NCI-H345 (cell line): ENCODE results near the gene ADCK1.
"Not testable (repeated sequence)": the region's sequence is repeated elsewhere in the genome, so short reads cannot be mapped to it uniquely, and the experiment has no call there.

ENCODE experiments used
- DNase-seq: peaks from one replicate; lab custom pipeline; 2025; lab: John Stamatoyannopoulos, UW

The ADCK1 gene, protein sequence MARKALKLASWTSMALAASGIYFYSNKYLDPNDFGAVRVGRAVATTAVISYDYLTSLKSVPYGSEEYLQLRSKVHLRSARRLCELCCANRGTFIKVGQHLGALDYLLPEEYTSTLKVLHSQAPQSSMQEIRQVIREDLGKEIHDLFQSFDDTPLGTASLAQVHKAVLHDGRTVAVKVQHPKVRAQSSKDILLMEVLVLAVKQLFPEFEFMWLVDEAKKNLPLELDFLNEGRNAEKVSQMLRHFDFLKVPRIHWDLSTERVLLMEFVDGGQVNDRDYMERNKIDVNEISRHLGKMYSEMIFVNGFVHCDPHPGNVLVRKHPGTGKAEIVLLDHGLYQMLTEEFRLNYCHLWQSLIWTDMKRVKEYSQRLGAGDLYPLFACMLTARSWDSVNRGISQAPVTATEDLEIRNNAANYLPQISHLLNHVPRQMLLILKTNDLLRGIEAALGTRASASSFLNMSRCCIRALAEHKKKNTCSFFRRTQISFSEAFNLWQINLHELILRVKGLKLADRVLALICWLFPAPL

DNA sequence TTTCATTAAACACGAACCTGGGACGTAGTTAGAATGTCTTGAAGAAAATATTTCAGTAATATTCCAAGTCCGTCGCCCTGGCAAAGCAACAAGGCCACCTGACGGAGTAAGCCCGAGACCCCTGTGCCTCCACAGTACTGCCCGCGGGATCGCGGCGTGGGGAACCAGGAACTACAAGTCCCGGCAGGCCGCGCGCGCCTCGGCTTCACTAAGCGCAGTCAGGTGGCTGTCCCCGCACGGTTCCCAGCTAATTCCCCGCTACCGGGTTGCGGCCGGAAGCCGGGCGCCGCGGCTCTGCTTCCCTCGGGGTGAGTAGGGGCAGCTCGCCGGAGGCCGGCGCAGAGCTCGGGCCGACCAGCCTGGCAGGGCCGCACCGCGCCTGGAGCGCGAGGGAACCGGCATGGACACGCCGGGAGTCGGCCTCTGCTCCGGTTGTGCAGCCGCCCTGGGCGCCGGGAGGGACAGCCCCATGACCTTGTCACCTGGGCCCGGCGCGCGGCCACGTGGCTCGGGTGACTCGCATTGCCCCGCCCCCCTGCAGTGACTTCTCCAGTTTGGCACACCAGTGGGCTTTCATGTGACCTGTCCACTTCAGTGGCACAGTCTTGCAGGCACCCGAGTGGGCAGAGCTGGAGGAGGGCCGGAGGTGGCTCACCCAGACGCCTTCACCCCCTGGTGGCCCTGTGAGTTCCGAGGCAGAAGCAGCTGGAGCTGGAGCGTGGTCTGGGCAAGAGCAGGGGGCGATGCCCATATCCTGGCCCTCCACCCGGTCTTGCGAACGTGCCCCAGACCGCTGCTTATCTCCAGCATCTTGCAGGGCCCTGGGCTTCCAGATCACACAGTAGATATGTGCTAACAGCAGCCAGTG is at the start of gene ADCK1:
Gene ADCK1 (plus strand): TSS at position 247 of the 868 bp plus-strand sequence. CDS start 18,870 bp downstream, outside the sequence.
- peak; percentile 90 for DNase-seq

DNA sequence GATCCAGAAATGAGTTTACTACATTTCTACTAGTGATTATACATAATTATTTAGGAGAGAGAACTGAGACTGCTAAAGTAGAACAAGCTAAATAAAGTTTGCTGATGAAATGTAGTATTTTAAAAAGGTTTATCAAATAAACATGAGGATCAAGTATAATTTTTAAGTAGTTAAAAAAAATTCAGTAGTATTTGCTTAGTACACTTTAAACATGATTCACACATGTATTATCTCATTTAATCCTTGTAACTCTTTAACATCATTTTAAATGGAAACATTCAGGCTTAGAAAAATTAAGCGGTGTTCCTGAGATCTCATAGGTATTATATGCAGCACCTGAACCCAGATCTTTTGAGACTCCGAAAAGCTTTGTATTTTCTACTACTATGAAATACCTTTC is 47.6 kb upstream of the ADCK1 start:
- no peak for DNase-seq

DNA sequence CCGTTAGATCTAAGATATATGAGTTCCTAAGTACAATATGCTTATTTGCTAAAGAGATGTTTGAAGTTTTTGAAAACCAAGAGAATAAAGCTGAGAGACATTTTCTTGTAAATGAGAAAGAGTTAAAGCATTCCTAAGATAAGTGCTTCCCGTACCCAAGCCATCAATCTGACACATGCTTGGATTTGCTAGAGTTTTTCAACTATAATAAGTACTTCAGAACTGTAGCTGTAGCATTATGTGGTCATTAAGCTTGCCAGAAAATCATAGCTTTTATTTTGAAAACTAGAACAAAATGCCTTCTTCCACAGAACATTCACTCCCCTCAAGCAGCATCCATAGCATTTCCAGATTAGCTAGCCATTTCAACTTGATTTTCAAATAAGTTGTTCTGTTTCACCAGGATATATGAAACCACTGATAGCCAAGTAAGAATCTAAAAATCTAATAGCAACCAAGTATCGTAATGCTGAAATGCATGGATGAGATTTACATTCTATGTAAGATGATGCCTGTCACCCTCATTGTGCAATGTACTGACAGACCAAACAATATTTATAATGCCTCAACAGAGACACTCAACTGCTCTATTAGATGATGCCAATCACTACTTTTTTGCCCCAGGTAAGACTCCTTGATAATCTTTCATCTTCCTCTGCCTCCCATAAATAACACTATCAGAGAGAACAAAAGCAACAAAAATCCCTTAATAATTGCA is 47.0 kb upstream of the ADCK1 start:
- no peak for DNase-seq

DNA sequence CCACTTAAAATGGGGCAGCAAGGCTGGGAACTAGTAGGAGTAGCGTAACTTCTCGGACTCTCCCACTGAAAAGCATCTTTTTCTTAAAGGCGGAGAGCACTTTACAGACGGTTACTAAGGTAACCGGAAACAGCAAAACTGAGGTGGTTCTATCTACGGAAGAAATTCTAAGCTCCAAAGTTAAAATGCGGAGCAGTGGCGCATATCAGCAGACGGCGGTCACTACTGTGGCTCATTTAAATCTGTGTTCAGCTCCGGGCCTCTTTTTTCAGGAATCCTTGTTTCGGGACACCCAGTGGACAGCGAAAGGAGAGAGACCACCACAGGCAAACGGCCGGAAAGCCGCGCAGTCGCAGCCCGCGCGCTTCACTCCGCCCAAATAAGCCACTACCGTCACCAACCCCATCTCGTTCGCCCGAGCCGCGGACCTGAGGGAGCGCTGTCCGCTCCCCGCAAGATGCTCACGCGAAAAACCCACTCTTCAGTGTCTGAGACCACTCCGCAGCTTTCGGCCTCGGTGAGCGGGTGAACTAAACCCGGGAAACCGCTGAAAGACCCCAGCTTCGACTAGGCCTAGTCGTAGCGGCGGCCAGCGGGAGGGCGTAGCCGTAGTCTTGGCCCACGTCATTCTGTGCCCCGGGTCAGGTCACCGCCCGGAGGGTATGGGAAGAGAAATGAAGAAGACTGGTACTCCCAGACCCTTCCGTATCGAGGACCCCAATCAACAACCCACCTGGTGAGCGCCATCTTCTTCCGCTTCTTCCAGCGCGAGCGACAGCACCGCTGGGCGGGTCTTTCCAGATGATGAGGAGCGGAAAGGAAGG is 39.3 kb upstream of the ADCK1 start, which contains the start of gene SNW1:
Gene SNW1 (minus strand): TSS at position 776 of the 824 bp plus-strand sequence. CDS start 29 bp downstream, at position 747.
- peak; percentile 98 for DNase-seq

DNA sequence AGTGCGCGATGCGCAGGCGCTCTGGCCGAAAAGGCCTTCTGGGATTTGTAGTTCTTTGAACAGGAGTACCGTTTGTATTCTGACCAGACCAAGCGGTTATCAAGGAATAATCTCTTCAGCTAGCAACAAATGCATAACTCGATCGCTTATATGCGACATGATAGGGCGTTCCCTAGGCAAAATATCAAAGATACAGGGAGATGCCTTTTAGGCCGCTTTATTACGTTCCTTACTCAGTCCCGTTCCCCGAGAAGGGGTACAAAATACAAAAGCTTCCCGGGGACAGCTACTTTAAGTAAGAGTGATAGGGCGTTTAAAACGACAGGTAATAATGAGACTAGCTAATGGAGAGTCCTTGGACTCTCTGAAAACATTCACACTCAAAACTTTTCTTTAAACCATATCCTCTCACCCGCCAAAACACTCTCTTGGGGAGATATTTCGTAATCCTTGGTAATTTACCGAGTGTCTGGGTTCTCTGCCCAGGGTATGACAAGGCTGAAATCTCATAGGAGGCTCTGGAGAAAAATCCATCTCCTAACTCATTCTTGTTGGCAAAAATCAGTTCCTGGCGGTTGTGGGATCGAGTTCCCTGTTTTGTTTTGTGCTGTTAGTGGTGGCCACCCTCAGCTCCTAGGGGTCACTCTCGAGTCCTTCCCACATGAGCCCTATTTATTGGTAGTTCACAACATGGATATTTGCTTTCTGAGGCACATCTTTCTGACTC is 38.5 kb upstream of the ADCK1 start:
- peak; percentile 22 for DNase-seq

DNA sequence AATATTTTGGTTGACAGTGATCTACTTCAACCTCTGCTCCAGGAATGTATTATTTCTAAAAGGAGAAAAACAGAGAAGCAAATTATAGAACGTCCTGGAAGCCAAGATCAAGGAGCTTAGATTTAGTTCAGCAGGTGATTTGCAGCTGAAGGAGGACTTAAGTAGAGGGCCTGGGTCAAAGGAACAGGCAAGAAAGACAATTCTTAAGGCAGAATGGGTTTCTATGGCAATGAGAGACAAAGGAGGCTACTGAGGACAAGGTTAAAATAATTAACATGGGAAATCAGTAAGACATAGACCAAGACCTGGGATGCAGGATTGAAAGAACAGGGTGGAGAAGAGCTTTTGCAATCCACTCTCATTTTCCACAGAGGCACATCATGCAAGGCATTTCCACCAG is 36.6 kb upstream of the ADCK1 start:
- no peak for DNase-seq

DNA sequence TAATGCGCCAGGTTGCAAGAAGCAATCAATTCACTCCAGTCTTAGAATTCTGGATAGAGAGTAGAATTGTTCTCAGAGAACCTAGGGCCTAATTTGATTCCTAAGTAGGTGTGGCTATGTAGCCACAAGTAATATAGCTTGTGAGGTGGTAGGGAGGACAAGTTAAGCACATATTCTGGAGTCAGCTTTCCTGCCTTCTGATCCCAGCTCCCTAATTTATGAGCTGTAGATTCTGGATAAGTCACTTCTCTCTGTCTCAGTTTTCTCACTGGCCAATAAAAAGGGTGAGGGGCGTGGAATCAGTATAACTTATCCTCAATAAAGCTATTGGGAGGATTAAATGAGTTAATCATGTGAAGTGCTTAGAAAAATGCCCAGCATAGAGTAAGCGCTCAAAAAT is 35.9 kb upstream of the ADCK1 start:
- no peak for DNase-seq

DNA sequence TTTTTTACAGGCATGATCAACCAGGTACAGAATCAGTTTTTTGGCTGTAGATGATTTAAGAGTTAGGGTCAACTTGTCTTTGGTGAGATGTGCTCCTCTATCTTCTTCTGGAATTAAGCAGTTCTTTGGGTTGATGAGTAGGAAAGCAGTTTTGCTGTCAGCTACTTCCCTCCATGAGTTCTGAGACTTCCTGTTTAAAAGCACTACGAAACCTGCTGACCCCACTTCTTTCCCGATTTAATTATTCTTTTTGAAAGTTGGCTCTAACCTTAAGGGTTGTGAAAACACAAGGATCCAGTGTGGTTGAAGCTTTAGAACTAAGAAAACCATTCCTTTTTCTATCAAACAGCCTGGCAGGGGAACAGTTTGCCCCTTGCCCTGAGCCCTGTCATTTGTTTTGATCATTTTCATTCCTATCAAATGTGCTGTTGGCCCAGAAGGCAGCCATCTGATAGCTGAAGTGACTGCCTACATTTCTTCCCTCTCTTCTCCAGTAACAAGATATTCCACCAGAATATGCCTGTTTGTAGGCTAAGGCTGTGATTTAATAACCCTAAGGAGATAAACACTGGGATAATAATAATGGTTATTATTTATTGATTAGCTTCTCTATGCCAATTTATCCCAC is 31.4 kb upstream of the ADCK1 start:
- DNase-seq: not testable (repeated sequence)

DNA sequence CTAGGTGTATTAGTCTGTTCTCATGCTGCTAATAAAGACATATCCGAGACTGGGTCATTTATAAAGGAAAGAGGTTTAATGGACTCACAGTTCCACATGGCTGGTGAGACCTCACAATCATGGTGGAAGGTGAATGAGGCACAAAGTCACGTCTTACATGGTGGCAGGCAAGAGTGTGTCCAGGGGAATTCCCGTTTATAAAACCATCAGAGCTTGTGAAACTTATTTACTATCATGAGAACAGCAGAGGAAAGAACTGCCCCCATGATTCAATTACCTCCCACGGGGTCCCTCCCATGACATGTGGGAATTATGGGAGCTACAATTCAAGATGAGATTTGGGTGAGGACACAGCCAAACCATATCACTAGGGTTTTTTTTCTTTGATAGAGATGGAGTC is 25.9 kb upstream of the ADCK1 start:
- DNase-seq: not testable (repeated sequence)

DNA sequence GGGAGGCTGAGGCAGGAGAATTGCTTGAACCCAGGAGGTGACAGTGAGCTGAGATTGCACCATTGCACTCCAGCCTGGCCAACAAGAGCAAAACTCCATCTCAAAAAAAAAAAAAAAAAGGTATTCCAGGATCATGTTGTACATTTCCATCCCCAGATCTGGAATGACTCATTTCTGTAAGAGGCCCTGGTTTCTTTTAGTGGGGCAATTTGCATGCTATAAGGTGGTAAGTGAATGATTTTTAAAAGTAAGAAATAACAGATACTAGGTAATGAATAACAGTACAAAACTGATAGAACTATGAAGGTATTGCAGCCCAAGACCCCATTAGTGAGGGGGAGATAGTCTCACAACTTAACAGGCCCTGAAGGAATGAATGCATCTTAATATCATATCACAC is 17.7 kb upstream of the ADCK1 start:
- DNase-seq: no peak

DNA sequence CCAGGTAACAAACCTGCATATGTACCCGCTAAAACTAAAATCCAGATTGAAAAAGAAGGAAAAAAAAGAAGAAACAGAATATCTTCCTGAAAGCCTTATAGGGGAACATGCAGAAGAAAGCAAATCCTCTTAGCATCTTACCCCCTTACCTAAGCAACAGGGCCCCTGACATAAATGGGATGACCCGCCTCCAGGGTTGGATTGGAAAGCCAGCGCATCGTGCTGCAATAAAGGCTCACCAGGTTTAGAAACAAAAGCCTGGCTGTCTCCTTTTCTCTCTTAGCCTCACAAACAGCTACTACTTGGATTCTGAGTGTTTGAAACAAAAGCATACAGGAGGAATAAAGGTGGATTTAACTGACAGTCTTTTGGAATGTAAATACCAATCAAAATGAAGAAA is 13.8 kb upstream of the ADCK1 start:
- DNase-seq: no peak

DNA sequence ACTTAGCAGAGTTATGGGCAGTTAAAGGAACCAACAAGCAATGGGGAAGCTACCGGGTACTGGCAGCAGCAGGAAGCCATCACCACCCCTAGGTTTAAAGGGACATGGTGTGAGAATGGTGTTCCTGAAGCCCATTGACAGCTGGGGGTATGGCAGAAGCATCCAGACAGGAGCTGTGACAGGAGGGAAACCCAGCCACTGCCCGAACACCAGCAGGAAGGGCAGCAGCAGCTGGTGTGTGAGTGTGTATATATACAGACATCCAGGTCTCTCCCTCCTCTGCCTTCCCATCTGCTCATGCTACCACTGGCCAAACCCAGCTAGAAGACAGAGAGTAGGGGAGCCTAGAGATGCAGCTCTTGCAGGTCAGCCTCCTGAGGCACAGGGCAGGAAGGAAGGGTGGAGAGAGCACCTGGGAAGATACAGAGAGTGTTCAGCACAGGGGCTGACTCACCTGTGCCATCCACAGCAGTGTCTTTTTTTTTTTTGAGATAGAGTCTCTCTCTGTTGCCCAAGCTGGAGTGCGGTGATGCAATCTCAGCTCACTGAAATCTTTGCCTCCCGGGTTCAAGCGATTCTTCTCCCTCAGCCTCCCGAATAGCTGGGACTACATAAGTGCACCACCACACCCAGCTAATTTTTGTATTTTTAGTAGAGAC is 9.2 kb upstream of the ADCK1 start:
- no peak for DNase-seq

DNA sequence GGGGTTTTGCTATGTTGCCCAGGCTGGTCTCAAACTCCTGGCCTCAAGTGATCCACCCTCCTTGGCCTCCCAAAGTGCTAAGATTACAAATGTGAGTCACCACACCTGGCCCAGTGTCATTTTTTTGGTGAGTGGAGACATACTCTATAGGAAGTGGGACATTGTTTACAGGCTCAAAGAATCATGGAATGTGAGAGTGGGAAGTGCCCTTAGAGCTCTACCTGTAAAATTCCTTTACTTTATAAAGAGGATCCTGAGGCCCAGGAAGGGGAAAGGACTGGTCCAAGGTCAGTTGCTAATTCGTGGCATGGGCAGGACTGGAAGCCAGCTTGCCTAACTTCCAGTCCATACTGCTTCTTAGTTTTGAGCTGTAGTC is 8.7 kb upstream of the ADCK1 start:
- no peak for DNase-seq

DNA sequence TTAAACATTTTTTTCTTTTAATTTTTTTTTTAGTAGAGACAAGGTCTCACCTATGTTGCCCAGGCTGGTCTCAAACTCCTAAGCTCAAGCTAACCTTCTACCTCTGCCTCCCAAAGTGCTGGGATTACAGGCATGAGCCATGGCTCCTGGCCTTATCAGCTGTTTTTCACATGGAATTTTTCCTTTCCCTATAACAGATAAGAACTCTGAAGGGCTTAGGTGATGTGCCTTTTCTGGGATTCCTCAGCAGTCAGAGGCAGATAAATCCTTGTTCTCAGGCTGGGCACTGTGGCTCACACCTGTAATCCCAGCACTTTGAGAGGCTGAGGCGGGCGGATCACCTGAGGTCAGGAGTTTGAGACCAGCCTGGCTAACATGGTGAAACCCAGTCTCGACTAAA is 6.7 kb upstream of the ADCK1 start:
- not testable (repeated sequence) for DNase-seq

DNA sequence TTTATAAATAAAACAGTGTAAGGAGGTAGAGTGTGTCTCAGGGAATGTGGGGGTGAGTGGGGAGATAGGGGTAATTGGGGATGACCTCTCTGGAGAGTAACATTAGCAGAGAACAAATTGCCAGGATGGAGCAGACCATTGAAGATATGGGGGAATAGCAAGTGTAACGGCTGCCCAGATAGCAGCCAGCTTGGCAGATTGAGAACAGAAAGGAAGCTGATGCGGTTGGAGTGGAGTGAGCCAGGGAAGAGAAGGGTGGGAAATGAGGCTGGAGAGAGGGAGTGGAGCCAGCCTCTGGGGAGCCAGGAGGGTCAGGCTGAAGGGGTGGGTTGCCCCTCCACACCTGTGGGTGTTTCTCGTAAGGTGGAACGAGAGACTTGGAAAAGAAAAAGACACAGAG is 5.6 kb upstream of the ADCK1 start:
- no peak for DNase-seq

DNA sequence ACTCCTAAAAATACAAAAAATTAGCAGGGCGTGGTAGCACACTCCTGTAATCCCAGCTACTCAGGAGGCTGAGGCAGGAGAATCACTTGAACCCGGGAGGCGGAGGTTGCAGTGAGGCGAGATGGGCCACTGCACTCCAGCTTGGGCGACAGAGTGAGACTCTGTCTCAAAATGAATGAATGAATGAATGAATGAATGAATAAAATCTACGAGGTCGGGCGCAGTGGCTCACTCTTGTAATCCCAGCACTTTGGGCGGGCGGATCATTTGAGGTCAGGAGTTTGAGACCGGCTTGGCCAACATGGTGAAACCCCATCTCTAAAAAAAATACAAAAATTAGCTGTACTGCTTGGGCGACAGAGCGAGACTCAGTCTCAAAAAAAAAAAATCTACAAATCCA is 453 bp upstream of the ADCK1 start:
- DNase-seq: not testable (repeated sequence)

DNA sequence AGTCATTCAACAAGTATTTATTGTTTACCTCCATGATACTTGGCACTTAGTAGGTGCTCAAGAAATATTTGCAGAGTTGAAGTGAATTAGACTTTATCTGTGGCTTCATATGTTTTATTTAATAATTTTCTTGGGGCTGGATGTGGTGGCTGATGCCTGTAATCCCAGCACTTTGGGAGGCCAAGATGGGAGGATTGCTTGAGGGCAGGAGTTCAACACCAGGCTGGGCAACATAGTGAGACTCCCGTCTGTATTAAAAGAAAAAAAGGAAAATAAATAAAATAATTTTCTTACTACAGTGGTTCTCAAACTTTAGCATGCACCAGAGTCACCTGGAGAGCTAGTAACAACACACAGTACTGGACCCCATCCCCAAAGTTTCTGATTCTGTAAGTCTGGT is 905 bp downstream of the ADCK1 start:
- no peak for DNase-seq

DNA sequence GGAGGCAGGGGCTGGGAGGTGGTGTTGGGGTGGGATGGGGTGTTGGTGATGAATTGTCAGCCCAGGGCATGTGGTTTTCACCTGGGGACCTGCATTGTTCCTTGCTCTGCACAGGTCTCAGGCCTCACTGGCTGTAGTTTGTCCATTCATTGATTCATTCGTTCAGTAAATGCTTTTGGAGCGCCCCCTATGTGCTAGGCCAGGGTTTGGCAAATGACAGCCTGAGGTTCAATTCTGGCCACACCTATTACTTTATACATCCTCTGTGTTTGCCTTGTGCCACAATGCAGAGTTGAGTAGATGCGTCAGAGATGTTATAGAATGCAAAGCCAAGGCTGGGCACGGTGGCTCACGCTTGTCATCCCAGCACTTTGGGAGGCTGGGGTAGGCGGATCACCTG is 4.7 kb downstream of the ADCK1 start:
- no peak for DNase-seq

DNA sequence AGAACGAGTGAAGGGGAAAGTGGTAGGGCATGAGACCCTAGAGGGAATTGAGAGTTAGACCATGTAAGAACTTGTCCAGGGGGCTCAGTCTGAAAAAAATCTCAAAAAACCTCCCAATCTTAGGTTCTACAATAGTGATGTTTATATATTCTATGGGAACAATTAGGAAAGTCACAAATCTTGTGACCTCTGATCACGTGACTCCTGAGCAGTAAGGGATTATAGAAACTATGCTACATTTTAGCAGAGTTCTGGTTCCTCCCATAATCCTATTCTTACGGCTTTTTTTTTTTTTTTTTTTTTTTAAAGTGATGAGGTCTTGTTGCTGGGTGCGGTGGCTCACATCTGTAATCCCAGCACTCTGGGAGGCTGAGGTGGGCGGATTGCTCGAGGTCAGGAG is 5.8 kb downstream of the ADCK1 start:
- DNase-seq: no peak

DNA sequence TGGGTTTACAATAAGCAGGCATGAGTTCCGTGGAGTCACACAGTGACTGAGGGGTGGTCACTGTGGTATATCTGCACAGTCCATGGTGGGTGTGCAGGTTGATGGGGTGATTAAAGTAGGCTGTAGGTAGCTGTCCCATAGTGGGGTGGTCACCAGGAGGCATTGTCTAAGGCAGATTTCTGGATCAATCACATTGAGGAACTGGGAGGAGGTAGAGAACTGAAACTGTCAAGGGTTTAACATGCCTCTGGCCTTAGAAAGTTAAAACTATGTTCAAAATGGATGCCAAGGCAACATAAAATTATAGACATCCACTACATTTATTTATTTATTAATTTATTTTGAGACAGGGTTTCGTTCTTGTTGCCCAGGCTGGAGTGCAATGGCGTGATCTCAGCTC is 8.3 kb downstream of the ADCK1 start:
- no peak for DNase-seq
